Measurements from ENCODE around the gene CENPF.

The CENPF gene

DNA sequence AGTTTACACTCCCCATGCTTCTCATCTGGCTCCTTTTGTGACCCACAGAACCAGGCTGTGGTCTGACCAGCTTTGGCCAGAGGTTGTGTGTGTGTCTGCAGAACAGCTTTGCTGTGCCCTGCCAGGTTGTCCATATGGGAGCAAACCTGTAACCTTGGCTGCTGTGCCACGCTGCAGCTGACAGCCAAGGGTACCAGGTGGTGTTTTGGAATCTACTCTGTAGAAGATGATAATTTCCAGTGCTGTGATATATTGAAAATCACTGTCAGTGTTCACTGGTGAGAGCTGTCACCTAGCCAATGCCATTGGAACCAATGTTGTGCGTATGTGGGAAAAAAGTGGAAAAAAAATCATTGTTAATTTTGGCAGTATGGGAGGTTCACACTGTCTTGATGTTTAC lies 18.2 kb downstream of the CENPF start:
- DNase-seq: no peak

GRCh38 chr1:214623430-214623829 lies 20.4 kb downstream of the CENPF start:
- DNase-seq: no peak

DNA sequence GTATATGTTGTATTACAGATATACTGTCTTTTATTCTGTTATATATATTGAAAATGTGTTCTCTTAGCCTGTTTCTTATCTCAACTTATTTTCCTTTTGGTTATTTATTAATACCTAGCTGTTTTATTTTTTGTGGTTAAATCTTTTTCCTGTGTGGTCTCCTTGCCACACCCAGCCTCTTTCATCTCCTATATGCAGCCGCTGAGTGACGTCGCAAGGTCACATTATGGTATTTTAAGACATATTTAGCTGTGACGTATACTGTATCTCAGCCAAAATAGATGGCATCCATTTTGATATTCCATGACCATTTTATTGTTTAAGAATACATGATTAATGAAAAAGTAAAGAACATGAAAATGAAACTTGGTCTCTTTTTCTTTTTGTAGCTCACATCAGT lies 29.1 kb downstream of the CENPF start:
- DNase-seq: no peak

DNA sequence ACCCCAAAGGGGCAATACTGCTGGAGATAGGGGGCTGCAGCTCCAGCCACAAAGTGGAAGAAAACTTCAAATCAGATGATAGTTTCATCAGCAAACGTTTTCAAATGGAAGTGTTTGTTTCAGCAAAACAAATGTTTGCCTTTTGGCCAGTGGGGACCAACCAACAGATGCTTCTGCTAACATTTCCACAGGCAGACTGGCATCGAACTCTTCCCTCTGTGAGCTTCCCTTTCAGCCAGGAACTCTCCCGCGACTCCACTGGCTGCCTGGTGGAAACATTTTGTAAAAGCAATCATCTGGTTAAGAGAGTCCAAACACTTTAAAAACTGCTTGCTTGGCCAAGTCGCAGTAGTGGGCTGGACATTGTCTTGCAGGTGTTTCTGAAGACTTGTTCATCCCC lies 30.7 kb downstream of the CENPF start:
- no peak for DNase-seq

DNA sequence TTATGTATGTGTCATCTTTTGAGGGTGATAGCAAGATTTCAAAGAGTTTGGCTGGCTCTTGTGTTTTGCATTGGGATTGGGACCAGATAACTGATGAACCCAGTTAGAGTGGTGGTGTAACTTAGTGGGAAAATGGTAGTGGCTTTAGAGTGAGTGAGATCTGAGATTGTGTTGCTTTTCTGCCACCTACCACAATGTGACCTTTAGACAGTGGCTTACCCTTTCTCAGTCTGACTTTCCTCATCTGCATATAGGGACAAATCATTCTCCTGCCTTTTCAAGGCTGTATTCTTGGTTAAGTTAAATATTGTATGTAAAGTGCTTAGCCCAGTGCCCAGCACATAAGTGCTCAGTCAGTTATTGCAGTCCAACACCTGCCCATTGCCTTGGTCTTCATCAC lies 31.3 kb downstream of the CENPF start:
- no peak for DNase-seq

GRCh38 chr1:214635086-214635485 lies 32.1 kb downstream of the CENPF start:
- peak in 1 of 2 experiments; percentile 19 for DNase-seq

DNA sequence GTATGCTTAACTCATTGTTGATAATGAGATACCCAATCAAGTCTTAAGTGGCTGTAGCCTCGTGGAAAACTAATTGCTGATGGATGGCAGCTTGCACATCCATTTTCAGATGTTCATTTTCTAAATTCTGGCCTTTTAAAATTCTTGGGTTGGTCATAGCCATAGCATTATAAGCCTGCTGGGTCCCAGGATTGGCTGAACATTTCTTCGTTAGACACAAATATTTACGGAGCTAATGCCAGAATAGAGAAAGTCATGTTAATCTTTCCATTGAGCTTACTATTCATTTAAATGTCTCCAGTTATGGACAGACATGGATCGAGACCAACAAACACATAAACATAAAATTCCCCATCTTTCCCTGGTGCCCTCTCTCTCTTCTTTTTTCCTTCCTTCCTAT lies 32.5 kb downstream of the CENPF start:
- DNase-seq: no peak

- DNase-seq: peak; percentile 82 to 96
Observed at GRCh38 chr1:214636436-214636835, 33.4 kb downstream of the CENPF start.

DNA sequence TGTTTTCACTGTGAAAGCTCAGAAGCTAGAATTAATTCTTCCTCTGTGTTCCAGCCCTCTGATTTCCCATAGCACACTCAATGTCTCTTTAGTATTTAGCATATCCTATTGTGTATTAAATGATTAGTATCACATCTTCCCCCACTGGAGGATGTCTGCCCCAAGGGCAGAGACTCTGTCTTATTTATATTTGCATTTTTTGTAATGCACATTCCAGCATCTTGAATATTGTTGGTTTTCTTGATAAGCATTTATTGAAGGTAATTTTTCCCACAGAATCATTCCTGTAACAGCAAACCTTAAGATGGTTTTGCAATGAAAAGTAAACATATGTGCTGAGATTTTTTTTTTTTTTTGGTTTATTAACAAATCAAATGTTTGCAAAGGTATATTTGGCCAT lies 34.1 kb downstream of the CENPF start:
- no peak for DNase-seq

GRCh38 chr1:214637722-214638458 lies 34.9 kb downstream of the CENPF start:
- DNase-seq: peak in 1 of 2 experiments; percentile 47

DNA sequence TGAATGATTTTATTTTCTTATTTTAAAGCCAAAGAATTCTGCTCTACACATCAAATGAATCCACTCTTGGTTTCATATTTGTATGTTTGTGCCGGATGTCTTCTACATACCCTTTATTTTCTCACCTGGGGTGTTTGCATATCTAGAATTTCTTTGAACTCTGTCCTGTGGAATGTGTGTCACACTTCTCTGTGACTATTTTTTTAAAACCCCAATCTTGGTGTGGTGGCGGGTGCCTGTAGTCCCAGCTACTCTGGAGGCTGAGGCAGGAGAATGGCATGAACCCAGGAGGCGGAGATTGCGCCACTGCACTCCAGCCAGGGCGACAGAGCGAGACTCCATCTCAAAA lies 35.4 kb downstream of the CENPF start:
- DNase-seq: no peak

DNA sequence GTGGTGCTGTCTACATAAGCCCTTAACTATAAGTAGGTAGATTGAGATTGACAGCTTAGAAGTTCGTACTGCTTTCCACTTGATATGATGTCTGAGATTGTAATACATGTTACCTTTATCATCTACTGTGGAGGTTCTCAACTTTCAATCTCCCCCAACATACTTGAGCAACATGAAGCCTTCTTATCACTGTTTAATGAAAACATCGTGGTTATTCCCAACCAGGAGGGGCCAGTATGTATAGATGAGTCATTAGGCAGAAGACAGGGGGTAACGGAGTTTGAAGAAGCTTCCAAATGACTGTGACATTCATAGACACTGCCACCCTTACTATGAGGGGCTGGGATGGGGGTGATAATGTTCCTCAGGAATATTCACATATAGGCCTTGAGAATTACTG lies 36.0 kb downstream of the CENPF start:
- no peak for DNase-seq

- no peak for DNase-seq
Observed at GRCh38 chr1:214640431-214641213, 37.6 kb downstream of the CENPF start.

DNA sequence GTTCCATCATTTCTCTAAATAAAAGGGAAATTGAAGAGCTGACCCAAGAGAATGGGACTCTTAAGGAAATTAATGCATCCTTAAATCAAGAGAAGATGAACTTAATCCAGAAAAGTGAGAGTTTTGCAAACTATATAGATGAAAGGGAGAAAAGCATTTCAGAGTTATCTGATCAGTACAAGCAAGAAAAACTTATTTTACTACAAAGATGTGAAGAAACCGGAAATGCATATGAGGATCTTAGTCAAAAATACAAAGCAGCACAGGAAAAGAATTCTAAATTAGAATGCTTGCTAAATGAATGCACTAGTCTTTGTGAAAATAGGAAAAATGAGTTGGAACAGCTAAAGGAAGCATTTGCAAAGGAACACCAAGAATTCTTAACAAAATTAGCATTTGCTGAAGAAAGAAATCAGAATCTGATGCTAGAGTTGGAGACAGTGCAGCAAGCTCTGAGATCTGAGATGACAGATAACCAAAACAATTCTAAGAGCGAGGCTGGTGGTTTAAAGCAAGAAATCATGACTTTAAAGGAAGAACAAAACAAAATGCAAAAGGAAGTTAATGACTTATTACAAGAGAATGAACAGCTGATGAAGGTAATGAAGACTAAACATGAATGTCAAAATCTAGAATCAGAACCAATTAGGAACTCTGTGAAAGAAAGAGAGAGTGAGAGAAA lies 38.4 kb downstream of the CENPF start:
- DNase-seq: no peak

GRCh38 chr1:214643030-214643429 lies 40.0 kb downstream of the CENPF start:
- no peak for DNase-seq

GRCh38 chr1:214645712-214646111 lies 42.7 kb downstream of the CENPF start:
- DNase-seq: no peak

DNA sequence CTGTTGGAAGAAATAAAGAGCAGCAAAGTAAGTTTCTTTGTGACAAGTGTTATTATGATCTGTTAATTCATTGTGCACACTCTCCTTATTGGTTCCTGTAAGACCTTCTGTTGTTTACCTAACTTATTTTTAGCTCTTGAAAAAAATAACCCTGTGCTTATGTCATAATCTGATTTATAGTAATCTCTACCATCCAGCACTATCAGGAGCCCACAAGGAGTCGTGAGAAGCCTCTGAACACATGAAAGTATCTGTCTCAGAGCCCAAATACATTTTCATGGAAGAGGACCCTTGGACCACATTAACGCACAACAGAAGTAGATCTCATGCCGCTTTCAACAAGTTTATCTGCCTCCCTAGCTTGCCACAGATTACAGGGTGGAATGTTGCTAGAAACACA lies 45.8 kb downstream of the CENPF start:
- DNase-seq: no peak

- DNase-seq: no peak
Observed at GRCh38 chr1:214649607-214650006, 46.6 kb downstream of the CENPF start.

GRCh38 chr1:214650664-214651063 lies 47.7 kb downstream of the CENPF start:
- DNase-seq: no peak

GRCh38 chr1:214657299-214657698 lies 54.3 kb downstream of the CENPF start:
- DNase-seq: no peak

DNA sequence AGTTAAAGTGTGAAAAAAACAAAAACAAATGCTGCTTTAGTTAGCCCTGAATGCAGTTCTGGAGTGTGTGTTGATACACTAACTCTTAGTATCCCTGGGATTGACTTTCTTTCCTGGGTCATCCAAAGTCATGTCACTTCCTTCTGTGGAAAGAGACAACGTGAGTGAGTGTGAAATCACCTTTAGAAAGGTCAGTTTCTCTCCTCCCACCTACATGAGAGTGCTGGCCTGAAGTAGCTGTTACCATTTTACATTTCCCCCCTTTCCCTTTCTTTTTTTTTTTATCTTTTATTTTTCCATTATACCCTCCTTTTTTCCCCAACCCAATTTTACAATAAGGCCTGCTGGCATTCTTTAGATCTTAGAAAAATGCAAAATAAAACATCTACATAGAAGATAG lies 55.2 kb downstream of the CENPF start:
- DNase-seq: no peak

- peak; percentile 6 to 18 for DNase-seq
Observed at GRCh38 chr1:214658785-214659184, 55.8 kb downstream of the CENPF start.

- DNase-seq: no peak
Observed at GRCh38 chr1:214660190-214660589, 57.2 kb downstream of the CENPF start.

DNA sequence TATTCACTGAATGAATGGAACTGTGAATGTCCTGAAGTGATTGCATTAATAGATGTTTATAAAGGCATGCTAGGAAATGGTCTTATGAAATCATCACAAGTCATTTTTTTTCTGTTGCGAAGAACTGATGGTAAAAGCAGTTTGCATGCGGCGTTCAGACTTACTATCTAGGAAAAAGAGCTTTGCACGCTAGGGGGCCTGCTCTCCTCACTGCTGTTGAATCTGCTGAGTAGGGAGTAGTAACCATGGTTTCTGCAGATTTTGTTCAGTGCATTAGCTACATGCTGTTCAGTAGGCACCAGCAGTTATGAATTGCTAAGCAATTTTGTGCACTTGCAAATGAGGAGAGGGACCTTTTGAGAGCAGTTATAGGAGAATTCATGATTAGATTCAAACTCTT lies 57.9 kb downstream of the CENPF start:
- peak in 1 of 2 experiments; percentile 32 for DNase-seq
